Suprapubic skin (tissue), 4 donors: ENCODE measurements around the gene KLRC1. TPM values are rescaled to one million over a fixed set of nuclear protein-coding genes. Genes with fewer than 3 reads are reported as not detected.

Source experiments
- DNase-seq, 2 donors: peaks; one replicate each; pipeline ENCODE4 v3.0.0-alpha.2; 2019; ENCODE audit warnings: low spot score in 2 of 2
- H3K27ac ChIP-seq: fragments of 200-600 bp; sonication (generic); one replicate; pipeline ENCODE4 v1.5.1; 2019
- H3K27me3 ChIP-seq: fragments of 200-600 bp; sonication (generic); one replicate; pipeline ENCODE4 v1.5.1; 2019
- H3K36me3 ChIP-seq: fragments of 200-600 bp; sonication (generic); one replicate; pipeline ENCODE4 v1.5.1; 2019
- H3K4me1 ChIP-seq: fragments of 200-600 bp; sonication (generic); one replicate; pipeline ENCODE4 v1.5.1; 2019
- H3K4me3 ChIP-seq: fragments of 200-600 bp; sonication (generic); one replicate; pipeline ENCODE4 v1.5.1; 2019; ENCODE audit warnings: mild to moderate bottlenecking
- H3K9me3 ChIP-seq: fragments of 200-600 bp; sonication (generic); one replicate; pipeline ENCODE4 v1.5.1; 2019
- CTCF ChIP-seq, 2 donors: fragments of 200-600 bp in 1 of 2; fragments of 450-650 bp in 1 of 2; sonication (generic) in 1 of 2; IDR thresholded peaks; one replicate each; pipeline ENCODE4 v1.5.1; 2016 to 2019; ENCODE audit warnings: antibody characterized with exemption in 2 of 2, mild to moderate bottlenecking in 1 of 2, moderate library complexity in 1 of 2
- EP300 ChIP-seq: sonication (generic); formaldehyde crosslinking; IDR thresholded peaks from one replicate; pipeline ENCODE4 v1.6.1; 2017; ENCODE audit warnings: antibody characterized with exemption
- POLR2A ChIP-seq, 2 donors: fragments of 450-650 bp; IDR thresholded peaks; one replicate each; pipeline ENCODE4 v1.6.1; 2017; ENCODE audit warnings: antibody characterized with exemption in 2 of 2, mild to moderate bottlenecking in 2 of 2, moderate library complexity in 2 of 2
- POLR2AphosphoS5 ChIP-seq, 3 donors: sonication (generic); formaldehyde crosslinking; IDR thresholded peaks; one replicate each; pipeline ENCODE4 v1.6.1; 2017; ENCODE audit warnings: antibody characterized with exemption in 3 of 3
- WGBS: methylation state at CpG from one replicate; pipeline ENCODE4 v1.1.5; 2018; 5-methylcytosine and 5-hydroxymethylcytosine counted together
- total RNA-seq, 4 donors: library from RNA; depleted of rRNA; stranded (reverse); fragments of >200 nt; gene quantifications; one replicate each; pipeline ENCODE4 v1.1.0, GENCODE V29; 2016

Gene KLRC1
- total RNA-seq, 4 donors from 2014 or later, result not detected

DNA sequence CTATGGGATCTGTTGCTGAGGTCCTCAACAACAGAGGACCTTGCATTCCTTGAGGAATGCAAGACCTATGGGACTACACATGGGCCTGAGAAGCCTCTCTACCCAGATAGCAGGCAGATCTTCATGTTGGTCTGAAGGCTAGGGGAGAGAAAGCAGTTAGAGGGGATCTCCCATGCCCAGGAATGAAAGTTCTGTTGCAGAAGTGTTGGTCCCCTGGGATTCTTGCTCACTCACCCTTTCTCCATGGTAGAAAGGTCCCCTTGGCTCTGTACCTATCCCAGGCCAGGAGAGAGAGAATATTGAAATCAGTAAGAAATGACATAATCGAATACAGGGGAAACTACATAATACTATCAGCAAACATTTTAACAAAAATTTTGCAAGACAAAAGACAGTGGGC lies 16.5 kb upstream of the KLRC1 start:
- H3K4me3 ChIP-seq, result no peak overlapping the region
- 92% methylated on average over 1 of the region's 1 CpG for WGBS
- no peak for DNase-seq
- no peaks in the 10 kb centered on the region for H3K4me1 ChIP-seq
- no peak overlapping the region for H3K27ac ChIP-seq
- no peak for TF ChIP-seq POLR2AphosphoS5 (IDR thresholded peaks at IDR 0.05)
- no peak for TF ChIP-seq CTCF (IDR thresholded peaks at IDR 0.05)
- no peak for TF ChIP-seq EP300
- no peak for TF ChIP-seq POLR2A (IDR thresholded peaks at IDR 0.05)
- H3K9me3 ChIP-seq, result no peaks in the 10 kb centered on the region
- H3K36me3 ChIP-seq, result no peaks in the 10 kb centered on the region
- H3K27me3 ChIP-seq, result no peaks in the 10 kb centered on the region

- TF ChIP-seq EP300 (no peak), POLR2AphosphoS5 (IDR thresholded peaks at IDR 0.05) (no peak), POLR2A (IDR thresholded peaks at IDR 0.05) (no peak), CTCF (IDR thresholded peaks at IDR 0.05) (no peak)
- 95% methylated on average over 4 of the region's 4 CpGs for WGBS
- Histone ChIP-seq H3K36me3 (no peaks in the 10 kb centered on the region), H3K27me3 (no peaks in the 10 kb centered on the region), H3K9me3 (no peaks in the 10 kb centered on the region), H3K27ac (no peak overlapping the region), H3K4me1 (no peaks in the 10 kb centered on the region), H3K4me3 (no peak overlapping the region)
- no peak for DNase-seq
These were observed 13.1 kb upstream of the KLRC1 start for GRCh38 chr12:10466311-10466710.

- Histone ChIP-seq H3K9me3 (peaks cover 16% of the 10 kb centered on the region), H3K27me3 (no peaks in the 10 kb centered on the region), H3K36me3 (no peaks in the 10 kb centered on the region), H3K4me1 (no peaks in the 10 kb centered on the region), H3K27ac (no peak overlapping the region), H3K4me3 (no peak overlapping the region)
- no peak for DNase-seq
- WGBS, result 88% methylated on average over 3 of the region's 3 CpGs
- TF ChIP-seq POLR2AphosphoS5 (IDR thresholded peaks at IDR 0.05) (no peak), CTCF (IDR thresholded peaks at IDR 0.05) (no peak), EP300 (no peak), POLR2A (IDR thresholded peaks at IDR 0.05) (no peak)
These were observed 4.6 kb upstream of the KLRC1 start for GRCh38 chr12:10457760-10458159.

DNA sequence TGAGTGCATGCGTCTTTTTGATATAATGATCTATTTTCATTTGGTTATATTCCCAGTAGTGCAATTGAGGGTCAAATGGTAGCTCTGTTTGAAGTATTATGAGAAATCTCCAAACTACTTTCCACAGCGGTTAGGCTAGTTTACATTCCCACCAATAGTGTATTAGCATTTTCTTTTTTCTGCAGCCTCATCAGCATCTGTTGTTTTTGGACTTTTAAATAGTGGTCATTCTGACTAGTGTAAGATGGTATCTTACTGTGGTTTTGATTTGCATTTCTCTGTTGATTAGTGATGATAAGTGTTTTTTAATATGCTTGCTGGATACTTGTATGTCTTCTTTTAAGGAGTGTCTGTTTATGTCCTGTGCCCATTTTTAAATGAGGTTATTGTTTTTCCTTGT lies 3.7 kb upstream of the KLRC1 start:
- no peak overlapping the region for H3K27ac ChIP-seq
- WGBS, result 97% methylated on average over 2 of the region's 2 CpGs
- TF ChIP-seq CTCF (IDR thresholded peaks at IDR 0.05) (no peak), POLR2A (IDR thresholded peaks at IDR 0.05) (no peak), EP300 (no peak), POLR2AphosphoS5 (IDR thresholded peaks at IDR 0.05) (no peak)

GRCh38 chr12:10455766-10456165 lies 2.6 kb upstream of the KLRC1 start:
- Histone ChIP-seq H3K4me1 (no peaks in the 10 kb centered on the region), H3K4me3 (no peak overlapping the region), H3K27ac (no peak overlapping the region), H3K27me3 (no peaks in the 10 kb centered on the region), H3K9me3 (peaks cover 16% of the 10 kb centered on the region), H3K36me3 (no peaks in the 10 kb centered on the region)
- DNase-seq, result no peak
- 92% methylated on average over 1 of the region's 1 CpG for WGBS
- TF ChIP-seq EP300 (no peak), POLR2A (IDR thresholded peaks at IDR 0.05) (no peak), CTCF (IDR thresholded peaks at IDR 0.05) (no peak), POLR2AphosphoS5 (IDR thresholded peaks at IDR 0.05) (no peak)

More for the DNA sequence above, 3.7 kb upstream of the KLRC1 start:
- H3K4me1 ChIP-seq, result no peaks in the 10 kb centered on the region
- no peak for DNase-seq
- H3K27me3 ChIP-seq, result no peaks in the 10 kb centered on the region
- H3K9me3 ChIP-seq, result peaks cover 16% of the 10 kb centered on the region
- no peaks in the 10 kb centered on the region for H3K36me3 ChIP-seq
- no peak overlapping the region for H3K4me3 ChIP-seq
